T-helper 2 cell (primary cell): Measurements from ENCODE around the gene ELMO3.
A peak's percentile ranks its signal among the peaks of the same experiment; 100 is the strongest.

Experiments used
- DNase-seq, 5 experiments: peaks; one replicate each; pipeline versions ENCODE4 v3.0.0 to v3.0.0-alpha.2; 2012 to 2022

ELMO3 gene

GRCh38 chr16:67198238-67198734, 645 bp upstream of the ELMO3 start:
- DNase-seq = peak in 1 of 5 experiments; percentile 42

DNA sequence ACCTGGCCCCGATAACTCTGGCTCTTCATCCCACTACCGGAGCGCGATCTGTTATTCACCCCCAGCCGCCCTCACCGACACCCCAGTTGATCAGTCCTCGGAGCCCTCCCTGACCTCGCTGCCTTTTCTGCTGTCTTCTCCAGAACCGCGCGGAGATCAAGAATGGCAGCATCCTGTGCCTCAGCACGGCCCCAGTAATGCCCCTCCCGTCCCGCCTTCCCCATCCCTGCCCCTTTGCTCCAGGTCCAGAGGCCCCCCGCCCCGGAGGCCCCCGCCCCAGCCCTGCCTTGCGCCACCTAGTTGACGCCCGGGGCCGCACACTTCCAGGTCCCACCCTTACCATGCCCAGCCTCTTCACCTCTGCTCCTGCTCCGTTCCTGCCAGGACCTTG, 872 bp downstream of the ELMO3 start:
- no peak for DNase-seq

GRCh38 chr16:67200491-67200890, 1.6 kb downstream of the ELMO3 start:
- no peak for DNase-seq

- no peak for DNase-seq
These were observed 2.7 kb downstream of the ELMO3 start for GRCh38 chr16:67201411-67202345.

- no peak for DNase-seq
These were observed 3.5 kb downstream of the ELMO3 start for GRCh38 chr16:67202426-67202825.

GRCh38 chr16:67202956-67203493, 4.1 kb downstream of the ELMO3 start:
- DNase-seq = no peak

DNA sequence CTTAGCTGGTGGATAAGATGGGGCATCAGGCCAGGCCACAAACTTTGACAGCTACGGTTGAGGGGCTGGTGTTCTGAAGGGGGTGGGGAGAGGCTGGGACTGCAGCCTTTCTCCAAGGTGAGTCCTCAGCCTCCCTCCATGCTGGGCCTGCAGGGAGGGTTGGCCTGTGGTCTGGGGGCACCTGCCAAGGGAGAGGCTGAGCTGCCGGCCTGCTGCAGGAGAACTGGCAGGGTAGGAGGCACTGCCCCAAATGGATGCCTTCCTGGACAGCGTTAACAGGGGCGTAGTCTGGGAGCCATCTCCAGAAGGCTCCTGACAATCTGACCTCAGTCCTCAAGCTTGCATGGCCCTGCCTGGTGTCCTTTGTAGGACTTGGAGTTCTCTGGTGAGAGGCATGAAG, 5.1 kb downstream of the ELMO3 start:
- no peak for DNase-seq

DNA sequence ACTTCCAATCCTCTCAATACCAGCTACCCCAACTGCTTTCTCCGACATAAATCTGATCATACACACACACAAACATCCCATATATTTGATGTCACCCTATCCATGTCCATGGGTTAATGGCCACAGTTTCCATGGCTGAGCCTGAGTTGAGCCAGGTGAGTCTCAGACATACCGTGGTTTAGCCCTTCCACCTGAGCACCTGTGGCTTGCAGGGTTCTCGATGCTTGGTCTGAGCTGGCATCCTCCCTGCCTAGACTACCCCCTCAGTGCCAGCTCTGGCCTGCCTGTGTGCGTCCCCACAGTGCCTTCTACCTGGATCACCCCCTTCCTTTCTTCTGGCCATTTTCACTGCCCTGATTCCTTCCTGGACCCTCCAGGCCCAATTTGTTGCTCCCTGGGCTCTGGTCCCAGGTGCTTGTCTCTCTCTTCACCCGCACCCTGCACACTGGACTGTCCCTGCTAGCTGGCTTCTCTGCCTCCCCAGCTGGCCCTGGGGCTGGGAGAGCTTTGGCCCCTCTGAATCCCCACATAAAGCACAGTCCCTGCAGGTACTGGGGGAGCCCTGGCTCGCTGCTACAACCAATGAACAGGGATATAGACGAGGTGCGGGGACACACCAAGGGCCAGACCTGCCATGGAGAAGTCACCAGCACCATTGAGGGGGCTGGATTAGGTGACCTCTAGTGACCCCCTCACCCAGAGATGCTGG, 7.4 kb downstream of the ELMO3 start:
- no peak for DNase-seq

DNA sequence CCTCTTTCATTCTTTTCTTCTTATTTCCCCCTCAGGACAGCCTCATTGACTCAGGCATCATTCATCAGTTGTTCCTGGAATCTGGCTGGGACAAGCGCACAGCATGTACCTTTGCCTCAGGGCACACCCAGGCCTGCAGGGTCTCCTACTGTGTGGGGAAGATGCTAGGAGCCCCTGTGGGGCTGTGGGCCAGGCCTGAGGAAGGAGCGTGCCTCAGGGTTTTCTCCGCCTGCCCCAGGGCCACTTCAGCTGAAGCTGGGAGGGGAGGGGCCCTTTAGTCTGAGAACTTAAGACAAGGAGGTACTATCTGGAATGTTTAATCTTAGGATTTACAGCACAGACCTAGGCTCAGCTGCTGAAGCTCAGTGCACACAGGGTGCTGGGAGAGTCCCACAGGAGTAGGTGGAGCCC, 7.9 kb downstream of the ELMO3 start:
- no peak for DNase-seq

- no peak for DNase-seq
These were observed 8.5 kb downstream of the ELMO3 start for GRCh38 chr16:67207249-67208091.

DNA sequence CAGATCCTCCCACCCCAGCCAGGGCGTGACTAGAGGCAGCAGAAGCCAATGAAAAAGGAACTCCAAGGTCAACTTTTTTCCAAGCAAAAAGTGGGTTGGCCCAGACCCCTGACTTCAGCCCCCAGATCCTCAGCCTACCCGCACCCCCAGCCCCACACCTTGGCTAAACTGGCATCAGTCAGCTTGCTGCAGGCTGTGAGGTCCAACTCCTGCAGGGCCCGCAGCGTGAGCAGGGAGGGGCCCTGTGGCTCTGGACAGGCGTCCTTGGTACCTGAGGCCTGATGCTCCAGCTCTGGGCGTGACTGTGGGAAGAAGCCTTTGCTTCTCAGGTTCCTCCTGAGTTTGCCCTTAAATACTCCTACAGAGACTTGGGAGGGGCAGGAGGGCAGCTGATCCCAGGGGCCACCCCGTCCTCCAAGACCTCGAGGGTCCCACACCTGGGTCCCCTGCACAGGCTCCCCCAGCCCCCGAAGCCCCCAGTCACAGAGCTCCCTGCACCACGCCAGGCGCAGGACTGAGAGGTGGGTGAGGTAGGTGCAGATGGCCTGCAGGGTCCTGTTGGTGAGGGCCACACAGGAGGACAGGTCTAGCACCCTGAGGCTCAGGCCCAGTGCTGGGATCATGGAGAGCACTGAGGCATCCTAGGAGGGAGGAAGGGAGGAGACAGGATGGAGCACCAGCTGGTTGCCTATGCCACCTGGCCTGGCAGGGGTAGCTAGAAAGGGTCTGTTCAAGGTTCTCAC, 9.4 kb downstream of the ELMO3 start:
- DNase-seq = no peak

DNA sequence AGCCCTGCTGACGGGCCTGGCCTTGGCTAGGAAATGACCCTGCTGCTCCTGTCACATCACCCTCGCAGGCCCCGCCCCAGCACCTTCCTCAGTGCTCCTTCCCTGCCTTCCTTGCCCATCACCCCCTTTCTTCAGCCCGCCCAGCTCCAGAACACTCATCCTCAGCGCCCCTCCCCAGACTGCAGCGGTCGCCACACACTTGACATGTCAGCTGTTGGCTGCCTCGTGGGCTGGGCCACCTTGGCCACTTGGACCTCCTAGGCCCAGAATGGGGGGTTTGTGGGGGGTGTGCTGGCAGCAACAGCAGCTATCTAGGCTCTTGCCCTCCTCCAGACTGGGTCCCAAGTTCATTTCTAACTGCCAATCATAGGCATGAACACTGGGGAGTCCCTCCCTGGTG, 10.6 kb downstream of the ELMO3 start:
- DNase-seq = no peak

DNA sequence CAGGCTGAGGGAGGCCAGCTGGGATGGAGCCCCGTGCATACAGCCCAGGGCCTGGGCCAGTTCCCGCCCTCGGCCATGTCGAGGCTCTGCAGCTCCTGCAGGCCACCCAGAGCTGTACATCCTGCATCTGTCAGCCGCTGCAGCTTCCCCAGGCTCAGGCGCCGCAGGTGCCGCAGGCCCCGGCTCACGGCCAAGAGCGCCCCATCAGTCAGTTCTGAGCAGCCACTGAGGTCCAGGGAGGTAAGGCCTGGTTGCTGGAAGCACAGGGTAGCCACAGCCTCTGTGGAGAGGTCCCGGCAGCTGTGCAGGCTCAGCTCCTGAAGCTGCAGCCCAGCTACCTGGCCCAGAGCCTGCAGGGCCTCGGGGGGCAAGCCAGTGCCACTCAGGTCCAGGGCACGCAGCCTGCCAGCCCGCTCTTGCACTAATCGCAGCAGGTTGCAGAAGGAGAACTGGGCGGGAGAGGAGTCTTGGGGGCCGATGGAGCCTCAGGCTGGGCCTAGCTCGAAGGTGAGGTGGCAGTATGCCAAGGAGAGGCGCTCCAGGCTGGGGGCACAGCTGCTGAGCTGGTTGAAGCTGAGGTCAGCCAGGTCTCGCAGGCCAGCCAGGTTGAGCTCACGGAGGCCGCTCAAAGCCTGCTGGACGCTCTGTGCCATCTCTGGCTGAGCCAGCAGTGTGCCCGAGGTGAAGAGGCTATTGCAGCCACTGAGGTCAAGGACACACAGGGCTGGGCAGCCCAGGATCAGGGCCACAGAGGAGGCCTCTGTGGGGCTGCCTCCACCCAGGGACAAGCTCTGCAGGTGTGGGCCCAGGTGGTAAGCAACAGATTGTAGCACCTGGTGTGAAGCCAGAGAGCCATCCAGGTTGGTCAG, 11.4 kb downstream of the ELMO3 start:
- DNase-seq = no peak

- DNase-seq = no peak
These were observed 12.7 kb downstream of the ELMO3 start for GRCh38 chr16:67211674-67212073.

DNA sequence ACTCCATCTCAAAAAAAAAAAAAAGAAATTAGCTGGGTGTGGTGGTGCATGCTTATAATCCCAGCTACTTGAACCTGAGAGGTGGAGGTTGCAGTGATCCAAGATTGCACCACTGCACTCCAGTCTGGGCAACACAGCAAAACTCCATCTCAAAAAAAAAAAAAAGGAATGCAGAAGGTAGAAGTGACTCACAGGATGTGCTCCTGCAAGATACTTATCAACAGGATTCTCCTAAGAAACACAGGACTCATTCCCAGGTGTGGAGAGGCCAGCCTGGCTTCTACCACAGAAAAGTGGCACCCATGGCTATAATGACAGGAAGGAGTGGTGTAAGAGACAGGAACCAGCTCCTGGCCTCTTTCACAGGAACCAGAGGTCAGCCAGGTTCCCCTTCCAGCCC, 13.8 kb downstream of the ELMO3 start:
- no peak for DNase-seq

DNA sequence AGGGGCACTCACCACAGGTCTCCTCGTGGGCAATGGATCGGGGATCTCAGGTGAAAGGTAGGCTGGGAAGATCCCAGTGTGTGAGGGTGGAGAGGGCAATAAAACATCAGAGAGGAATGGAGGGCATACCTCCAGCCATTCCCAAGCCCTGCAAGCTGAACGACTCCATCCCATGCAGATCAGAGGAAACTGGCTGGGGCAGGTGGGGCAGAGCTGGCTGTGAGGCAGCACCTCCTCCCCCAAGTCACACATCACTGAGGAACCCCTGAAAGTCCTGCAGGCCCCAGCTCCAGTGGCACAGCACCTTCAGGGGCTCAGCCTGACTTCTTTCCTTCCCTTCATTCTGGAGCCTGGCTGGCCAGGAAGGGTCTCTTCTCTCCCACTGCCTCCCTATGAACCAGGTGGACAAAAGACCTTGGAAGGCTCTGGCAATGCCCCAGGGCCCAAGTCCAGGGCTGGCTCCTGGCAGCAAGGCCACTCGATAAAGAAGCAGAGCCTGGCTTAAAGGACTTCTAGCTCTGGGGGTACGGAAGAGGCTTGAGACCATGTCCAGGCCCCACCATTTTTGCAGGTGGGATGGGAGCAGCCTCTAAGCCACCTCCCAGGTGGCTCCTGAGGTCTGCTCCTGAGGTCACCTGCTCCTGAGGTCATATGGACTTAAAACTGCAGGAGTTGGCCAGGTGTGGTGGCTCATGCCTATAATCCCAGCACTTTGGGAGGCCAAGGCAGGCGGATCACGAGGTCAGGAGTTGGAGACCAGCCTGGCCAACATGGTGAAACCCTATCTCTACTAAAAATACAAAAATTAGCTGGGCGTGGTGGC, 14.5 kb downstream of the ELMO3 start:
- DNase-seq = no peak

DNA sequence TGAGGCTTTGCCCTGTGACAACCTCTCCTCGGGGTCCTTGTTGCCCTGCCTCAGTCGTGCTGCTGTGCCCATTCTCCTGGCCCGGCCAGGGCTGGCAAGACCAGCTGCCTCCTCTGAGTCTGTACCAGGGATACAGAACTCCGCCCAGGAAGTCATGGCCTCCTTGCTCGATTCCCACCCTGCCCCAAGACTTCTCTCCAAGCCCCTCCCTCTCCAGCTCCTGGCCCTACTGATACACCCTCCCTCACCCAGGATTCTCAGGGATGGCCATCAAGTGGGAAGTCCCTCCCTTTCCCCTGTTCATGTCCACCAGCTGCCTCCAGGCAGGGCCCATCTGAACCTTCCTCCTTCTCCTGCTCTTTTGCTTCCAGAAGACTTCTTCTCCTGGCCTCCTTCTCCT, 16.8 kb downstream of the ELMO3 start:
- no peak for DNase-seq

DNA sequence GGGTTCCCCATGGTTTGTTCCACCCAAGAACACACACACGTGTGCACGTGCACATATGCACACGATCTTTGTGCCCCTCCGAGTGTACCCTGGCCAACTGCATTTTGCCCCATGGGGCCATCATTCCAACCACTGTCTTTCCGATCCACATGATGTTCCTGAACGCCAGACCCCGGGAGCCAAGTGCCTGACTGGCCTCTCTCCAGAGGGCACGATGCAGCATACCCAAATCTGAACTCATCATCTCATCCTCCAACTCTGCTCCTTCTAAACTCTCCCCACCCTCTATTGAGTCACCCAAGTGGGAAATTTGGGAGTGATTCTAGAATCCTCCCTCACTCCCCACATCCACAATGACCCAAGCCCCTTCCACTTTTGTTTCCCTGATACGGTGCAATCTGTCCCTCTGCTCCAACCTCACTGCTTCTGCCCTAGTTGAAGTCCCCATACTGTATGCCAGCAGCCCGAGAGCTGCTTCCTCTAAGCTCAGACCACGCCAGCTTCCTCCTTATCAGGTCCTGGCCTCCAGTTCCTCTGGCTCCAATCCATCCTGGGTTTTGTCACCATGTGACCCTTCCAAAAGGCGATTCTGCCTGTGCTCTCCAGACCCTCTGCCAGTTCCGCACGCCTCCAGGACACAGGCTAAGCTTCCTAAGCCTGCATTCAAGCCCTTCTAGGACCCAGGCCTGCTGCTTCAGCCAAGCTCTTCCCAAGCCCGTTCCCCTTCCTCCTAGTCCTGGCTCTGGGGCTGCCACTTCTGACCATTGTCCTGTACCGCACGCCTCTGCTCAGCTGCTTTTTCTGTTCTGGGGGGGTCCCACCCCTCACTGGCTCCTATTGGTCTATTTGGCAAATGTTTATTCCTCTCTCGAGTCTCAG, 17.9 kb downstream of the ELMO3 start:
- DNase-seq = no peak

- DNase-seq = no peak
These were observed 25.1 kb downstream of the ELMO3 start for GRCh38 chr16:67223992-67224391.
